ENCODE results near the gene DONSON. TPM values are rescaled to one million over a fixed set of nuclear protein-coding genes. Genes with fewer than 3 reads are reported as not detected.

DONSON gene
- total and polyA plus RNA-seq, 9 of the 15 experiments (the other 6 are each of a cell fraction or from before 2014, with no cell fraction given) = 26.7 to 124 (median 62.6) TPM

GRCh38 chr21:33542640-33543504, 45.6 kb downstream of the DONSON start, which contains the start of gene SON (continued):
- TF ChIP-seq AFF4 (CRISPR knock-in tag; IDR thresholded peaks at IDR 0.05) (no peak; the same call in none of the 2 replicates), PPARD (CRISPR knock-in tag; IDR thresholded peaks at IDR 0.05) (no peak), ZNF830 (CRISPR knock-in tag; IDR thresholded peaks at IDR 0.05) (peak; percentile 79; the same call in 1 of the 2 replicates), ZNF263 (CRISPR knock-in tag; IDR thresholded peaks at IDR 0.05; ENCODE audit: borderline replicate concordance) (peak; percentile 99), CHAMP1 (IDR thresholded peaks at IDR 0.05) (0 out of 2 replicates have a peak, but pooled peaks have one; percentile 12), ZNF431 (CRISPR knock-in tag; IDR thresholded peaks at IDR 0.05) (no peak; the same call in 1 of the 2 replicates), SP1 (CRISPR knock-in tag; IDR thresholded peaks at IDR 0.05) (peak; percentile 83), ZBTB5 (IDR thresholded peaks at IDR 0.05) (peak; percentile 65), GTF2F1 (IDR thresholded peaks at IDR 0.05; ENCODE audit: low read depth, low read length) (0 out of 2 replicates have a peak, but pooled peaks have one; percentile 90), GABPB2 (CRISPR knock-in tag; conservative IDR thresholded peaks at IDR 0.05) (0 out of 2 replicates have a peak, but pooled peaks have one; percentile 16), ZFP36 (IDR thresholded peaks at IDR 0.05; ENCODE audit: low read depth, low read length, partially characterized antibody) (no peak), PHB (CRISPR knock-in tag; IDR thresholded peaks at IDR 0.05) (peak; percentile 76; the same call in 1 of the 2 replicates), TSHZ1 (CRISPR knock-in tag; IDR thresholded peaks at IDR 0.05) (no peak), ZNF224 (CRISPR knock-in tag; IDR thresholded peaks at IDR 0.05) (no peak), ZBTB8A (IDR thresholded peaks at IDR 0.05; ENCODE audit: partially characterized antibody) (no peak)
